GM18498 (cell line): ENCODE measurements around the gene RAB11FIP4.

ENCODE experiments used
- ATAC-seq: cut with Tn5 transposase; IDR thresholded peaks from one replicate; pipeline ENCODE4 v1.9.1; 2021; ENCODE audit warnings: mild to moderate bottlenecking, moderate library complexity; ENCODE audit not compliant: unreplicated experiment

The RAB11FIP4 gene

GRCh38 chr17:31564883-31565301 is 173.4 kb downstream of the RAB11FIP4 start:
- no peak for ATAC-seq

- no peak for ATAC-seq
Observed at GRCh38 chr17:31565652-31566051, 174.2 kb downstream of the RAB11FIP4 start.

GRCh38 chr17:31566247-31566991 is 174.9 kb downstream of the RAB11FIP4 start:
- ATAC-seq, result no peak

- no peak for ATAC-seq
Observed at GRCh38 chr17:31566992-31567373, 175.5 kb downstream of the RAB11FIP4 start.

- ATAC-seq, result no peak
Observed at GRCh38 chr17:31568121-31568520, 176.6 kb downstream of the RAB11FIP4 start.

GRCh38 chr17:31568539-31568938 is 177.1 kb downstream of the RAB11FIP4 start:
- no peak for ATAC-seq

- ATAC-seq, result no peak
Observed at GRCh38 chr17:31570231-31570630, 178.8 kb downstream of the RAB11FIP4 start.

- ATAC-seq, result no peak
Observed at GRCh38 chr17:31570951-31571892, 179.7 kb downstream of the RAB11FIP4 start.

GRCh38 chr17:31572341-31572740 is 180.9 kb downstream of the RAB11FIP4 start:
- no peak for ATAC-seq

- ATAC-seq, result no peak
Observed at GRCh38 chr17:31573047-31573446, 181.6 kb downstream of the RAB11FIP4 start.

GRCh38 chr17:31573861-31574260 is 182.4 kb downstream of the RAB11FIP4 start:
- ATAC-seq, result no peak

GRCh38 chr17:31574458-31574857 is 183.0 kb downstream of the RAB11FIP4 start:
- ATAC-seq, result no peak

- no peak for ATAC-seq
Observed at GRCh38 chr17:31575043-31575442, 183.6 kb downstream of the RAB11FIP4 start.

GRCh38 chr17:31579265-31579664 is 187.8 kb downstream of the RAB11FIP4 start:
- no peak for ATAC-seq

- no peak for ATAC-seq
Observed at GRCh38 chr17:31580316-31580705, 188.8 kb downstream of the RAB11FIP4 start.

- ATAC-seq, result no peak
Observed at GRCh38 chr17:31580706-31581490, 189.4 kb downstream of the RAB11FIP4 start.

- ATAC-seq, result no peak
Observed at GRCh38 chr17:31581491-31581890, 190.0 kb downstream of the RAB11FIP4 start.

GRCh38 chr17:31582151-31582907 is 190.9 kb downstream of the RAB11FIP4 start:
- peak; percentile 61 for ATAC-seq

GRCh38 chr17:31583772-31584356 is 192.4 kb downstream of the RAB11FIP4 start:
- no peak for ATAC-seq
